HEK293T (cell line): ENCODE data around the gene CYP26B1.

Experiments
- BHLHE40 ChIP-seq: fragments of 450-650 bp; IDR thresholded peaks from 2 replicates; pipeline ENCODE4 v1.6.1; 2016; ENCODE audit warnings: mild to moderate bottlenecking, moderate library complexity, borderline replicate concordance
- ELF4 ChIP-seq: fragments of 450-650 bp; IDR thresholded peaks from 2 replicates; pipeline ENCODE4 v1.6.1; 2017; ENCODE audit warnings: antibody characterized with exemption
- FOXK2 ChIP-seq: fragments of 450-650 bp; IDR thresholded peaks from 2 replicates; pipeline ENCODE4 v1.6.1; 2016; ENCODE audit warnings: mild to moderate bottlenecking
- FOXM1 ChIP-seq: fragments of 450-650 bp; IDR thresholded peaks from 2 replicates; pipeline ENCODE4 v1.6.1; 2017; ENCODE audit warnings: mild to moderate bottlenecking, borderline replicate concordance
- SP1 ChIP-seq: fragments of 450-650 bp; IDR thresholded peaks from 2 replicates; pipeline ENCODE4 v1.6.1; 2017

GRCh38 chr2:72129681-72130340 lies 17.9 kb downstream of the CYP26B1 start:
- TF ChIP-seq FOXM1 (no peak), ELF4 (no peak), SP1 (no peak), BHLHE40 (no peak), FOXK2 (no peak)
